ENCODE measurements around the gene BCL11B. TPM values are rescaled to one million over a fixed set of nuclear protein-coding genes. Genes with fewer than 3 reads are reported as not detected.
A peak's percentile ranks its signal among the peaks of the same experiment; 100 is the strongest.

BCL11B gene
- total RNA-seq, result 0.16 and 0.18 TPM in 2 replicates
- long read RNA-seq, result 0 reads

DNA sequence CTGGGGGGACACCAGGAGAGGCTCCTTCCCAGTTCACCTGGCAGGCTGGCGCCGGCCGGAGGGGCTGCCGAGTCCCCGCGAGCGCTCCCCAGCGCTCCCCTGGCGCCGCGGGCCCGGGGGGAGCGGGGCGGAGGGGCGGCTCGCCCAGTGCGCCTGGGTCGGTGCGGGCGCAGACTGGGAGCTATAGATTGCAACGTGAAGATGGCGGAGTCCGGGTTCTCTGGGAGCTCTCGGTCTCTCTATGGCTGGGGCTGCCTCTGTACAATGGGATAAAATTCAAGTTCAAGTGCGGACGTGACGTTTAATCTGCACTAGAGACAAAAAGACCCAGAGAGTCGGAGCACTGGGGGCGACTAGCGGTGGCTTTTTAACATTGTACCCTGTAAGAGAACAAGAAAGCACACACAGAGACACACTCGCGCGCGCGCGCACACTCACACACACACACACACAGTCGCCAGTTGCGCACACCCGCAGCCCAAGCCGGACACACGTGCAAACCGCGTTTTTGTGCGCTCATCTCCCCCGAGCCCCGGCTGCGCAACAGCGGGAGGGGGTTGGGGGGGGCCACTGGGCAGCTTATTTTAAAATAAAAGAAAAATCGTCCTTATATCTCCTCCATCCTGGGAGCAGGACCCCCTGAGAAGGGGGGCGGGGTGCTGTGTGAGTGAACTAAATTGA is at the start of gene BCL11B:
TSS of gene BCL11B (minus strand) at position 247 of the 681 bp plus-strand sequence. CDS start 979 bp downstream, outside the sequence.
- Mint-ChIP-seq H3K36me3 (ENCODE audit: unreplicated experiment) (no peaks in the 10 kb centered on the region), H3K4me1 (ENCODE audit: unreplicated experiment) (peaks cover 35% of the 10 kb centered on the region), H3K27me3 (ENCODE audit: unreplicated experiment) (peaks cover 68% of the 10 kb centered on the region), H3K27ac (ENCODE audit: unreplicated experiment) (no peak within 1 kb of the TSS), H3K9me3 (ENCODE audit: unreplicated experiment) (no peaks in the 10 kb centered on the region), H3K4me3 (ENCODE audit: unreplicated experiment) (peak within 1 kb of the TSS; percentile 79)
- TF ChIP-seq, protein P1, sequence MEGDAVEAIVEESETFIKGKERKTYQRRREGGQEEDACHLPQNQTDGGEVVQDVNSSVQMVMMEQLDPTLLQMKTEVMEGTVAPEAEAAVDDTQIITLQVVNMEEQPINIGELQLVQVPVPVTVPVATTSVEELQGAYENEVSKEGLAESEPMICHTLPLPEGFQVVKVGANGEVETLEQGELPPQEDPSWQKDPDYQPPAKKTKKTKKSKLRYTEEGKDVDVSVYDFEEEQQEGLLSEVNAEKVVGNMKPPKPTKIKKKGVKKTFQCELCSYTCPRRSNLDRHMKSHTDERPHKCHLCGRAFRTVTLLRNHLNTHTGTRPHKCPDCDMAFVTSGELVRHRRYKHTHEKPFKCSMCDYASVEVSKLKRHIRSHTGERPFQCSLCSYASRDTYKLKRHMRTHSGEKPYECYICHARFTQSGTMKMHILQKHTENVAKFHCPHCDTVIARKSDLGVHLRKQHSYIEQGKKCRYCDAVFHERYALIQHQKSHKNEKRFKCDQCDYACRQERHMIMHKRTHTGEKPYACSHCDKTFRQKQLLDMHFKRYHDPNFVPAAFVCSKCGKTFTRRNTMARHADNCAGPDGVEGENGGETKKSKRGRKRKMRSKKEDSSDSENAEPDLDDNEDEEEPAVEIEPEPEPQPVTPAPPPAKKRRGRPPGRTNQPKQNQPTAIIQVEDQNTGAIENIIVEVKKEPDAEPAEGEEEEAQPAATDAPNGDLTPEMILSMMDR (IDR thresholded peaks at IDR 0.05), result peak; percentile 66
- DNase-seq (ENCODE audit: extremely low spot score, unreplicated experiment), result no peak

DNA sequence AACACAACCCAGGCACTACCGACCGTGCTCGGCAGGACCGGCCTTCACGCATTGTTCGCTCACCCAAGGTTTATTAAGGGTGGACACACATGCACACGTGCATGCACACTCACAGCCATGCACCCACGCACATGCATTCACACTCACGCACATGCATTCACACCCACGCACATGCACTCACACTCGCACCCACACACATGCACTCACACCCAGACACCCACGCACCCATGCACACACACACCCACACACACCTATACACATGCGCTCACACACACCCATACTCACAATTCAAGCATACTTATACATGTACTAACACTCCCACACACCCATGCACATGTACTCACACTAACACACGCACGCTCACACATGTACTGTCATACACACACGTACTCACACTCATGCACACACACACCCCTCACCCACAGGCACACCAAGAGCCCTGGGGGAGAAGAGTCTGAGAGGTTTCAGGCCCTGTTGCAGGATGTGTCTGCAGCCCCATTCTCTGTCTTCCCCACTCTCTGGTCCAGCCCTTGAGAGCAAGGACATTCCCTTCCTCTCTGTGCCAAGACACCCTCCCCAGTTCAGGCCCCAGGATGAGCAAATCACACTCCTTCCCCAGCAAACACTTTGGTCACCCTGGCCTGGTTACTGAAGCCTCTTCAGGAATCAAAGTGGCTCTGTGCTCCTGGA is 49.4 kb upstream of the BCL11B start:
- TF ChIP-seq, protein P1 (IDR thresholded peaks at IDR 0.05), result no peak
- H3K27me3 Mint-ChIP-seq (ENCODE audit: unreplicated experiment), result no peaks in the 10 kb centered on the region
- peak; percentile 70 for DNase-seq (ENCODE audit: extremely low spot score, unreplicated experiment)
- no peak overlapping the region for H3K27ac Mint-ChIP-seq (ENCODE audit: unreplicated experiment)
- no peaks in the 10 kb centered on the region for H3K4me1 Mint-ChIP-seq (ENCODE audit: unreplicated experiment)
- no peak overlapping the region for H3K4me3 Mint-ChIP-seq (ENCODE audit: unreplicated experiment)
- no peaks in the 10 kb centered on the region for H3K36me3 Mint-ChIP-seq (ENCODE audit: unreplicated experiment)
- H3K9me3 Mint-ChIP-seq (ENCODE audit: unreplicated experiment), result no peaks in the 10 kb centered on the region

DNA sequence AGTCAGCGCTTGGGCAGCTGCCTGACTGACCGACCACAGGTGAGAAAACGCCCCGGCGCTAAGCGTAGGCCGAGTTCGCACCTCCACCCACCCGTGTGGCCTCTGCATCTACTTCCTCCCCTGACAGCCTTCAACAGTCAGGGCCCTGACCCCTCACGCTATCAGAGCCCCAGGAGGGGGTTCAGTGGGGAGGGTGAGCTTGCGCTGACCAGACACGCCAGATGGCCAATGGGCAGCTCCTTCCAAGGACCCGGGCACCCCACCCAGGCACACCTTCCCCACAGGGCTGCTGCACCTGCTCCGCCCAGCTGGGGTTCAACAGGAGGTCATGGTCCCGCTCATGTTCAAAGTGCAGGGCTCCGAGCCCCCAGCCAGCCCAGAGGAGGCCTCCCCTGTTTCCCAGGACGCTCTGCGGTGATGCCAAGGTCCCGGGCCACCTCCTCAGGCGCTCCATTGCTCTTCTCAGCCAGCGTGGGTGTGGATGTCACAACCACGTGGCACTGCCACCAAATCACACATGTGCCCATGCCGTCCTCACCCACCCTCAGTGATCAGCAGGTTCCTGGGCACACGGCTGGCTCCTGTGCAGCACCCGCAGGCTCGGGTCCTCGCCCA is 48.7 kb upstream of the BCL11B start:
- H3K9me3 Mint-ChIP-seq (ENCODE audit: unreplicated experiment), result no peaks in the 10 kb centered on the region
- DNase-seq (ENCODE audit: extremely low spot score, unreplicated experiment), result peak; percentile 77
- TF ChIP-seq, protein P1 (IDR thresholded peaks at IDR 0.05), result no peak
- H3K27ac Mint-ChIP-seq (ENCODE audit: unreplicated experiment), result no peak overlapping the region
- no peaks in the 10 kb centered on the region for H3K4me1 Mint-ChIP-seq (ENCODE audit: unreplicated experiment)
- no peaks in the 10 kb centered on the region for H3K27me3 Mint-ChIP-seq (ENCODE audit: unreplicated experiment)
- no peak overlapping the region for H3K4me3 Mint-ChIP-seq (ENCODE audit: unreplicated experiment)
- H3K36me3 Mint-ChIP-seq (ENCODE audit: unreplicated experiment), result no peaks in the 10 kb centered on the region

DNA sequence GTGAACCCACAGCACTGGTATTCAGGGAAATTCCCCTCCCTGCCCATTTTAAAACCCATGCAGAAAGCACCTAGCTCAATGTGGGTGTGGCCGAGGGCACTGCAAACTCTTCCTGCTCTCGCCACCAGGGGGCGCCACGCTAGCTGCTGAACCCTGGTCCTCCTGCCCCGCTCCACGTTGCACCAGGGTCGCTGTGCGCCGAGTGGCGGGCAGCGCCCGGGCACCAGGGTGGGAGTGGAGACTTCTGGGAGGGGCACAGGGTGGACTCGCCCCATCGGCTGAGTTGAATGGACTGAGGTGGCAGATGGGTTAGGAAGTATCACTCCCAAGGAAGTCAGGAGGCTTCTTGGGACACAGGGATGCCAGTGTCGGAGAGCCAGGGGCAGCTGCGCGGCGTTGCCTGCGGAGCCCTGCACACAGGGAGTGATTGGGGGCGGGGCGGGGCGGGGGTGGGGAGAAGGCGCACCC is 48.1 kb upstream of the BCL11B start:
- Mint-ChIP-seq H3K36me3 (ENCODE audit: unreplicated experiment) (no peaks in the 10 kb centered on the region), H3K27ac (ENCODE audit: unreplicated experiment) (no peak overlapping the region), H3K9me3 (ENCODE audit: unreplicated experiment) (no peaks in the 10 kb centered on the region), H3K4me1 (ENCODE audit: unreplicated experiment) (no peaks in the 10 kb centered on the region), H3K4me3 (ENCODE audit: unreplicated experiment) (no peak overlapping the region), H3K27me3 (ENCODE audit: unreplicated experiment) (no peaks in the 10 kb centered on the region)
- peak; percentile 86 for DNase-seq (ENCODE audit: extremely low spot score, unreplicated experiment)
- TF ChIP-seq, protein P1 (IDR thresholded peaks at IDR 0.05), result peak; percentile 70

DNA sequence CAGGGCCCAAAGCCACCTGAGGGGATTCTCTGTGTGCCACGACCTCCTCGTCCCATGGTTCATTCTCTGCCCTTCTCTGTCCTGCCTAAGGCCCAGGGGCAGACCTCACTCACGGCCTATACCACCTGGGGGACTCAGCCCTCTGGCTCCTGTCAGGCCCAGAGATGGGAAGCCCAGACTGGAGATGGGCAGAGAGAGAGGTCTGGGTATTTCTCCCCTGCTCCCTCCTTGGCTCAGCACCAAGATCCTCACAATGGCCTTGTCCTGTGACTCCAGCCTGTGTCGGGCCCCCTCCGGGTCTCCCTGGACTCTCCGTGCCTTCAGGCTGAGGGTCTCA is 46.9 kb upstream of the BCL11B start:
- no peak overlapping the region for H3K4me3 Mint-ChIP-seq (ENCODE audit: unreplicated experiment)
- no peaks in the 10 kb centered on the region for H3K4me1 Mint-ChIP-seq (ENCODE audit: unreplicated experiment)
- peak; percentile 80 for DNase-seq (ENCODE audit: extremely low spot score, unreplicated experiment)
- no peaks in the 10 kb centered on the region for H3K27me3 Mint-ChIP-seq (ENCODE audit: unreplicated experiment)
- no peak overlapping the region for H3K27ac Mint-ChIP-seq (ENCODE audit: unreplicated experiment)
- H3K36me3 Mint-ChIP-seq (ENCODE audit: unreplicated experiment), result no peaks in the 10 kb centered on the region
- TF ChIP-seq, protein P1 (IDR thresholded peaks at IDR 0.05), result no peak
- no peaks in the 10 kb centered on the region for H3K9me3 Mint-ChIP-seq (ENCODE audit: unreplicated experiment)
